Lung (tissue), 12 donors: ENCODE measurements around the gene BAIAP2. TPM values are rescaled to one million over a fixed set of nuclear protein-coding genes. Genes with fewer than 3 reads are reported as not detected.

Experiments
- ATAC-seq: fragments of 200-7000 bp; cut with Tn5 transposase; one replicate; pipeline ENCODE4 v1.9.1; 2020; ENCODE audit warnings: moderate number of reproducible peaks; ENCODE audit not compliant: insufficient read depth, low FRiP score
- DNase-seq, 3 donors: peaks; one replicate each; pipeline ENCODE4 v3.0.0-alpha.2; 2013 to 2017
- H3K27ac ChIP-seq, 2 donors: one replicate each; pipeline ENCODE4 v1.5.1; 2013; ENCODE audit warnings: mild to moderate bottlenecking in 2 of 2, moderate library complexity in 2 of 2, control low read depth in 1 of 2, inconsistent platforms in 1 of 2, low read depth in 1 of 2, low read length in 1 of 2
- H3K27me3 ChIP-seq, 3 donors: one replicate each; pipeline ENCODE4 v1.5.1; 2013; ENCODE audit warnings: low read length in 2 of 3; ENCODE audit not compliant: control insufficient read depth in 3 of 3, insufficient read depth in 3 of 3
- H3K36me3 ChIP-seq, 4 donors: one replicate each; pipeline ENCODE4 v1.5.1; 2013; ENCODE audit warnings: low read length in 4 of 4, mild to moderate bottlenecking in 1 of 4, moderate library complexity in 1 of 4; ENCODE audit not compliant: control insufficient read depth in 4 of 4, insufficient read depth in 4 of 4
- H3K4me1 ChIP-seq, 5 donors: one replicate each; pipeline ENCODE4 v1.5.1; 2013; ENCODE audit warnings: low read length in 5 of 5, mild to moderate bottlenecking in 2 of 5, moderate library complexity in 1 of 5; ENCODE audit not compliant: control insufficient read depth in 5 of 5, insufficient read depth in 5 of 5
- H3K4me3 ChIP-seq: one replicate; pipeline ENCODE4 v1.5.1; 2013; ENCODE audit warnings: mild to moderate bottlenecking, control low read depth, moderate library complexity
- H3K9ac ChIP-seq, 2 donors: one replicate each; pipeline ENCODE4 v1.5.1; 2013; ENCODE audit warnings: low read length in 2 of 2, control low read depth in 1 of 2; ENCODE audit not compliant: insufficient read depth in 1 of 2
- H3K9me3 ChIP-seq, 4 donors: one replicate each; pipeline ENCODE4 v1.5.1; 2013; ENCODE audit warnings: low read length in 3 of 4, mild to moderate bottlenecking in 1 of 4, moderate library complexity in 1 of 4; ENCODE audit not compliant: control insufficient read depth in 4 of 4, insufficient read depth in 3 of 4
- WGBS, 2 donors: extraction: QIAGEN DNeasy Blood & Tissue Kit; methylation state at CpG; one replicate each; pipeline ENCODE4 v1.1.7; 2013; 5-methylcytosine and 5-hydroxymethylcytosine counted together
- polyA plus RNA-seq, 2 donors: library from polyadenylated mRNA; stranded (reverse); fragments of 200-250 nt; gene quantifications; one replicate each; pipeline ENCODE4 v1.2.1, GENCODE V29; 2013
- total RNA-seq, 2 donors: library from RNA; depleted of rRNA in 1 of 2; stranded (reverse); fragments of >200 nt in 1 of 2; gene quantifications; one replicate each; pipeline ENCODE4 v1.2.1, GENCODE V29; 2014 to 2021
- TF ChIP-seq, protein P1 (sequence below): IDR thresholded peaks from 2 replicates; pipeline ENCODE4 v1.5.1; 2012; ENCODE audit warnings: mild to moderate bottlenecking; ENCODE audit errors: control extremely low read depth, extremely low read depth
- donor health status: control.
- donor health status: control.
- donor health status: Bipolar disorder and iron deficiency.
- donor health status: healthy.
- donor health status: DM: yes; HTN: yes; CAD: no.

Gene BAIAP2
- total and polyA plus RNA-seq, 4 donors, result 59.2 to 141 (median 77.7) TPM

DNA sequence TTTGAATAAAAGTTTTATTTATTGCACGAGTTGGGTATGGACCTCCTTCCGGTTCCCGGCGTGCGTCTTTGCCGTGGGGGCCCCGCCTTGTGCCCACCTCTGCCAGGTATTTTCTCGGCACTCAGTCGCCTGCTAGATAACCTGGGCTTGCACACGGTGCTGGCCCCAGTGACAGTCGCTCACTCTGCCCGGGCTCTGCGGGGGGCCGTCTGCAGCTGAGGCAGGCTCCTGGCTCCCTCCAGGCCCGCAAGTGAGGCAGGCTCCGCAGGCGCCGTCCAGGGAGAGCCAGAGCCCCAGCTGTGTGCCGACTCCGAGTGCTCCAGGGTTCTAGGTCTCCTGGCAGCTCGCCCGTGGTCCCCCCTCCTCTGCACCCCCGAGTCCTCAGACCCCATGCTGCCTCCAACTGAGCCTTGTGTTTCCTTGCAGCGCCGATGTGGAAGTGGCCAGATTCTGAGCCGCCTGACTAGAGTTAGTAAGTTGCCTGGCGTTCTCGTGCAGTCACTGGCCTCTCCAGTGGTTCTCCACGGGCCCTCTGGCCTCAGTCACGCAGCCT lies 75.6 kb downstream of the BAIAP2 start:
- TF ChIP-seq, protein P1, sequence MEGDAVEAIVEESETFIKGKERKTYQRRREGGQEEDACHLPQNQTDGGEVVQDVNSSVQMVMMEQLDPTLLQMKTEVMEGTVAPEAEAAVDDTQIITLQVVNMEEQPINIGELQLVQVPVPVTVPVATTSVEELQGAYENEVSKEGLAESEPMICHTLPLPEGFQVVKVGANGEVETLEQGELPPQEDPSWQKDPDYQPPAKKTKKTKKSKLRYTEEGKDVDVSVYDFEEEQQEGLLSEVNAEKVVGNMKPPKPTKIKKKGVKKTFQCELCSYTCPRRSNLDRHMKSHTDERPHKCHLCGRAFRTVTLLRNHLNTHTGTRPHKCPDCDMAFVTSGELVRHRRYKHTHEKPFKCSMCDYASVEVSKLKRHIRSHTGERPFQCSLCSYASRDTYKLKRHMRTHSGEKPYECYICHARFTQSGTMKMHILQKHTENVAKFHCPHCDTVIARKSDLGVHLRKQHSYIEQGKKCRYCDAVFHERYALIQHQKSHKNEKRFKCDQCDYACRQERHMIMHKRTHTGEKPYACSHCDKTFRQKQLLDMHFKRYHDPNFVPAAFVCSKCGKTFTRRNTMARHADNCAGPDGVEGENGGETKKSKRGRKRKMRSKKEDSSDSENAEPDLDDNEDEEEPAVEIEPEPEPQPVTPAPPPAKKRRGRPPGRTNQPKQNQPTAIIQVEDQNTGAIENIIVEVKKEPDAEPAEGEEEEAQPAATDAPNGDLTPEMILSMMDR, result no peak
- DNase-seq, result no peak
- H3K36me3 ChIP-seq, result peaks cover 0 to 55% (median under 1%) of the 10 kb centered on the region in 4 donors
- no peak overlapping the region for H3K27ac ChIP-seq
- H3K9me3 ChIP-seq, result no peaks in the 10 kb centered on the region
- H3K4me3 ChIP-seq, result no peak overlapping the region
- H3K9ac ChIP-seq, result no peak overlapping the region
- H3K4me1 ChIP-seq, result no peaks in the 10 kb centered on the region
- ATAC-seq, result no peak
- 88 to 91% methylated on average over 30 of the region's 30 CpGs for WGBS, 2 donors
- no peaks in the 10 kb centered on the region for H3K27me3 ChIP-seq

DNA sequence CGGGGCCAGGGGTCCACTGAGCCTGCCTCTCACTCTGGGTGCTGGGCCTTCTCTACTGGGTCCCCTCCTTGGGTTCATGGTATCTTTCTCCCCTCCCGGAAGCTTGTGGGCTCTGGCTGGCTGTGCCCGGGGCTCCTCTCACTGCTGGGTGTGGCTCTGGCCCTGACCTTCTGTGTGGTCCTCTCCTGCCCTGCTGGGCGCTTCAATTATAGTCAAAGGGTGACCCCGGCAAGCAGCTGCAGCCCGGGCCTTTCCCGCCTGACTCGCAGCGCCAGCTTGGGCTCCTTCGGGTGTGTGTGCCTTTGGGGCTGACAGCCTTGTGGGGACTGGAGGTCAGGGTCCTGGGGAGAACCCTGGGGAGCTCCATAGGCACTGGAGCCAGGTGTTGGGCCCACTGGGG lies 76.1 kb downstream of the BAIAP2 start:
- TF ChIP-seq, protein P1, result no peak
- ATAC-seq, result no peak
- no peak overlapping the region for H3K9ac ChIP-seq
- peaks cover 0 to 56% (median under 1%) of the 10 kb centered on the region in 4 donors for H3K36me3 ChIP-seq
- no peaks in the 10 kb centered on the region for H3K27me3 ChIP-seq
- H3K27ac ChIP-seq, result no peak overlapping the region
- no peak overlapping the region for H3K4me3 ChIP-seq
- H3K9me3 ChIP-seq, result no peaks in the 10 kb centered on the region
- no peaks in the 10 kb centered on the region for H3K4me1 ChIP-seq
- DNase-seq, result no peak
- WGBS, 2 donors, result 83 to 85% methylated on average over 10 of the region's 10 CpGs

DNA sequence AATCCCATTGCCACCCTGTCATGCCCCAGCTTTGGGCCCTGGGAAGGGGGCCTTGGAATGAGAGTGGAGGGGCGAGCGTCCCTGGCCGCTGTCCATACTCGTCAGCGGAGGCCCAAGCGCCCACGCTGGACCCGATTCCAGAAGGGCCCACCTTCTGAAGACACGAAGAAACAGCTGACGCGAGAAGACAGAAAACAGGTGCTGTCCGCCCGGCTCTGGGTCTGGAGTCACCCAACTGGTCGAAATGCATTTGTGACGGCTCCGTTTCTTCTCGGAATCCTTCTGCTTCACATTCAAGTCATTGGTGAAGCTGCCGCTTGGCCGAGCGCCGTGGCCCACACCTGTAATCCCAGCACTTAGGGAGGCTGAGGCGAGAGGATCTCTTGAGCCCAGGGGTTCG lies 77.5 kb downstream of the BAIAP2 start:
- 95% methylated on average over 23 of the region's 23 CpGs for WGBS, 2 donors
- H3K27me3 ChIP-seq, result no peaks in the 10 kb centered on the region

More for the DNA sequence above, 77.5 kb downstream of the BAIAP2 start:
- DNase-seq, result no peak
- Histone ChIP-seq H3K27ac (no peak overlapping the region), H3K4me1 (no peaks in the 10 kb centered on the region), H3K9ac (no peak overlapping the region), H3K36me3 (peaks cover 0 to 55% (median under 1%) of the 10 kb centered on the region in 4 donors), H3K4me3 (no peak overlapping the region), H3K9me3 (no peaks in the 10 kb centered on the region)
- TF ChIP-seq, protein P1, result no peak
- no peak for ATAC-seq
